Activated T-cell treated with anti-CD3 and anti-CD28 coated beads, Interleukin-2, amount 50 U/mL, for 24 hours (primary cell): ENCODE data around the gene ARHGAP42.

Experiments
- DNase-seq: peaks from one replicate; pipeline ENCODE4 v3.0.0-alpha.2; 2020
- H3K27ac Mint-ChIP-seq: 2 replicates; pipeline ENCODE4 v1.8.0; 2020; ENCODE audit warnings: mild to moderate bottlenecking, mixed read lengths
- H3K27me3 Mint-ChIP-seq: 2 replicates; pipeline ENCODE4 v1.8.0; 2020; ENCODE audit warnings: mixed read lengths
- H3K36me3 Mint-ChIP-seq: 2 replicates; pipeline ENCODE4 v1.8.0; 2020; ENCODE audit warnings: low read depth, mixed read lengths
- H3K4me1 Mint-ChIP-seq: 2 replicates; pipeline ENCODE4 v1.8.0; 2020; ENCODE audit warnings: low read depth, mixed read lengths
- H3K4me3 Mint-ChIP-seq: 2 replicates; pipeline ENCODE4 v1.8.0; 2020; ENCODE audit warnings: mild to moderate bottlenecking, moderate library complexity, mixed read lengths
- H3K9me3 Mint-ChIP-seq: 2 replicates; pipeline ENCODE4 v1.8.0; 2020; ENCODE audit warnings: mixed read lengths

ARHGAP42 gene

DNA sequence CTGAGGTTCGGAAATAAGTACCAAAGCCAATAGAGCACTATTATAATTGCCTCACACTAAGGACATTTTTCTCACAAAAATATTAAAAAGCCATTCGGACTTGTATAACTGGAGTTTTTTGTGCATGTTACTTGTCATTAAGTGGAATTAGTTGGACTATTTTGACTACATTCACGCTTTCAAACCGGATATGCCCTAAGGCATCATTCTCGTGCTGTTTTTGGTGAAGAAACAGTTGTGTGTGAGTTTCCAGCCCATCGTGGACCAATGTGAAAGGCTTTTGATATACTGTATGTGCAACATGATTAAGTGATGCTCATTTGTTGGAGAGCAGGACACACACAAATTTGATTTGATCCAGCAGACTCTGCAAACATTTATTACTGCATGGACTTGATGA lies 249.7 kb downstream of the ARHGAP42 start:
- H3K36me3 Mint-ChIP-seq = no peaks in the 10 kb centered on the region
- no peak for DNase-seq
- H3K4me3 Mint-ChIP-seq = no peak overlapping the region
- no peaks in the 10 kb centered on the region for H3K4me1 Mint-ChIP-seq
- H3K27me3 Mint-ChIP-seq = no peaks in the 10 kb centered on the region
- H3K27ac Mint-ChIP-seq = no peak overlapping the region
- no peaks in the 10 kb centered on the region for H3K9me3 Mint-ChIP-seq

DNA sequence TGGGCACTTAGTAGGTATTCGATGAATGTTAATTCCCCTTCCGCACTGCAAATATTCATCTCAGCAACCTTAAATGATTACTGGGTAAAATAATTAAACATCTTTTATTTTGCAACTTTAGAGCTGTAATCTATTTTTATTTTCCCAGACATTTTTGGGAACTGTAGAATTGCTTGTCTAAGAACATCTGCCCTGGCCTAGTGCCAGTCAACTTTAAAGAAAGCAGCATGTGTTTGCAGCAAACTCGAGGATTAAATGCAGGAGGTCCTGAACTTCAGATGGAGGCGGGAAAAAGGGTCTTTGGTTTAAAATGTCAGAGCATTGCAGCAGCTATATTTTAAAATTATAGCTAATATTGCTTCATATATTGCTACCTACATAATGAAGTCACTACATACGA lies 252.5 kb downstream of the ARHGAP42 start:
- Mint-ChIP-seq H3K36me3 (no peaks in the 10 kb centered on the region), H3K9me3 (no peaks in the 10 kb centered on the region), H3K27ac (no peak overlapping the region), H3K4me1 (no peaks in the 10 kb centered on the region), H3K4me3 (no peak overlapping the region), H3K27me3 (no peaks in the 10 kb centered on the region)
- no peak for DNase-seq

GRCh38 chr11:100940111-100940510 lies 253.0 kb downstream of the ARHGAP42 start:
- no peak overlapping the region for H3K27ac Mint-ChIP-seq
- no peaks in the 10 kb centered on the region for H3K27me3 Mint-ChIP-seq

GRCh38 chr11:100941033-100941432 lies 253.9 kb downstream of the ARHGAP42 start:
- Mint-ChIP-seq H3K4me1 (no peaks in the 10 kb centered on the region), H3K4me3 (no peak overlapping the region), H3K27ac (no peak overlapping the region), H3K36me3 (no peaks in the 10 kb centered on the region), H3K27me3 (no peaks in the 10 kb centered on the region), H3K9me3 (no peaks in the 10 kb centered on the region)
- no peak for DNase-seq

More at GRCh38 chr11:100940111-100940510, 253.0 kb downstream of the ARHGAP42 start:
- no peaks in the 10 kb centered on the region for H3K9me3 Mint-ChIP-seq
- no peaks in the 10 kb centered on the region for H3K36me3 Mint-ChIP-seq
- no peak overlapping the region for H3K4me3 Mint-ChIP-seq
- no peak for DNase-seq
- H3K4me1 Mint-ChIP-seq = no peaks in the 10 kb centered on the region

DNA sequence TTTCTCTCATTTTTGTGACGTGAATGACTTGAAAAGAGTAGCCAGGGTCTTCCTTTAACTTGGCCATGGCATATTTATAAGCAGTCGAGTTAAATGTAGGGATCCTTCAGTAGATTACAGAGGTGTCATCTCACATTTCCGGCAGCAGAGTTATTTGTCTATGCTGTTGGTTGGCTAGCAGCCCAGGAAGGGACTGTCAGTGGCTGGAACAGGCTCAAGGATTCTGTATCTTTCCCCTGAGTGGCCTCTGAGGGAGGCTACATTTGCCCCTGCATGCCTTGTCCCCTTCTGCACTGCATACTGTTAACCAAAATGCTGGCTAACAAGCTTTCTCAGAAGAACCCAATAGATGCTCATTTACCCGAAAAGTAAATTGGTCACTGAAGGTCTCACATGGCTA lies 254.9 kb downstream of the ARHGAP42 start:
- Mint-ChIP-seq H3K27ac (no peak overlapping the region), H3K27me3 (no peaks in the 10 kb centered on the region)

DNA sequence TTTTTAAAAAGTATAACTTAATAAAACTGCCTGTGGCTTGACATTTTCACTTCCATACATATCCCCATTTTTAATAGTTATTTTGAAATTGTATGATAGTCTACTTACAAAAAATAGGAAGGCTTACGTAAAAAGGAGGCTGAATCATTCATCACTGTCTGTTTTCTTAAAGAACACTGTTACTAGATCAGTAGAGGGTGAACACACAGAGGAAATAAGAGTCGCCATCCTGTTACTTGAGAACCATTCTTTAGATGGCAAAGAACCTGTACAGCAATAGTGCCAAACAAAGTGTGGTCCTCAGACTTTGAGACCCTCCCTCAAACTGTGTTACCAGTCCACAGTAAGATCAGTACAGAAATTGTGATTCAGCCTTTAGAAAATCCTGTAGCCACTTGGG lies 261.8 kb downstream of the ARHGAP42 start:
- H3K36me3 Mint-ChIP-seq = no peaks in the 10 kb centered on the region
- DNase-seq = no peak
- no peaks in the 10 kb centered on the region for H3K9me3 Mint-ChIP-seq
- H3K4me1 Mint-ChIP-seq = no peaks in the 10 kb centered on the region
- no peaks in the 10 kb centered on the region for H3K27me3 Mint-ChIP-seq
- no peak overlapping the region for H3K4me3 Mint-ChIP-seq
- no peak overlapping the region for H3K27ac Mint-ChIP-seq

More for the DNA sequence above, 254.9 kb downstream of the ARHGAP42 start:
- H3K9me3 Mint-ChIP-seq = no peaks in the 10 kb centered on the region
- no peak for DNase-seq
- H3K36me3 Mint-ChIP-seq = no peaks in the 10 kb centered on the region
- no peaks in the 10 kb centered on the region for H3K4me1 Mint-ChIP-seq
- no peak overlapping the region for H3K4me3 Mint-ChIP-seq

DNA sequence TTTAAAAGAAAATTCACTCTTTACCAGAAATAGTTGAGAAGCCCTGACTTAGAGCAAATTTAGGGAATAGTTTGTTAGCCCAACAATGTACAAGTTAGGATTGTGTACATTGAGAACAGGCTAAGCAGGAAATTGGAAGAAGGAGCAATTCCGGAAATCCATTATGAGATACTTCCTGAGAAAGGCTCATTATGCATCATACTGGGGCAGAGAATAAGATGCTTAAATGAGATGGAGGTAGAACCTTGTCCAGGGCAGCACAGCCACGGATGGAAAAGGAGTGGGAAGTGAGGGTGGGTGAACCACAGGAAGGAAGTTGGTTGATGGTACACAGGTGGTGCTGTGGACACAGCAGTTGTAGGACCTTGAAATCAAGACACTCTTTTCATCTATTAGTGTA lies 262.4 kb downstream of the ARHGAP42 start:
- H3K27ac Mint-ChIP-seq = no peak overlapping the region
- no peaks in the 10 kb centered on the region for H3K27me3 Mint-ChIP-seq
- DNase-seq = no peak
- H3K9me3 Mint-ChIP-seq = no peaks in the 10 kb centered on the region
- no peaks in the 10 kb centered on the region for H3K4me1 Mint-ChIP-seq
- no peaks in the 10 kb centered on the region for H3K36me3 Mint-ChIP-seq
- no peak overlapping the region for H3K4me3 Mint-ChIP-seq

DNA sequence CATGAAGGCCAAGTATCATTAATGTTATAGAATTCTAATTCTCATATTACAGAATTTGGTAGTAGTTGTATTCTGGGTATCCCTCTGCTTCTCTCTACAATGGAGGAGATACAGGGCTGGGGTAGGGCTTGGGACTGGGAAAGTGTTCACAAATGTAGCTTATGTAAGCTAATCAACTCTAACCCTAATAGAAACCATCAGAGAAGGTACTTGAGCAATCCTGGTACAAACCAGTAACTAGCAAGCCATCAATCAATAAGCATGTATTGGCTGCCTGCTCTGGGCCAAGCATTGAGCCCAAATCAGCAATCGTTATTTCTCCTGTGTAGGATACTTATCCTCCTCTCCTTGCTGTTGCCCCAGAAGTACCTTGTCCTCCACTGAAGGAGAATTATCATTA lies 268.2 kb downstream of the ARHGAP42 start:
- Mint-ChIP-seq H3K36me3 (no peaks in the 10 kb centered on the region), H3K4me3 (no peak overlapping the region), H3K9me3 (peaks cover 4% of the 10 kb centered on the region), H3K4me1 (no peaks in the 10 kb centered on the region), H3K27me3 (no peaks in the 10 kb centered on the region), H3K27ac (no peak overlapping the region)
- DNase-seq = no peak

DNA sequence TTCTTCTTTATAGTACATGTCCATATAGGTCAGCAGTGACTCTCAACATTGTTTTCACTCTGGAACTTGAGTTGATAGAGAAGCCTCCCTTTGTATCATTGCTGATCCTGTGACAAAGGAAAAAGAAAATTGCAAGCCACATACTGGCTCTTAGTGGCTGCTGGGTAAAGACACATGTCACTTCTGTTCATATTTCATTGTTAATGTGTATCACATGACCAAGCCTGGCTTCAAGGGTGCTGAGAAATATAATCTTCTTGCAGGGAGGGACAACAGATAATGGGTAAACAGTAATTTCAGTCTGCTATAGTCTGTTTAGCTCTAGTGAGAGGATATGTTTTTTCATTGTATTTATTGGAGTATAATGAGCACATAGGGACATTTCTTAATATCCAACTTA lies 269.3 kb downstream of the ARHGAP42 start:
- peaks cover 4% of the 10 kb centered on the region for H3K9me3 Mint-ChIP-seq
- H3K27ac Mint-ChIP-seq = no peak overlapping the region
- H3K4me1 Mint-ChIP-seq = no peaks in the 10 kb centered on the region
- H3K36me3 Mint-ChIP-seq = no peaks in the 10 kb centered on the region
- no peaks in the 10 kb centered on the region for H3K27me3 Mint-ChIP-seq
- no peak for DNase-seq
- H3K4me3 Mint-ChIP-seq = no peak overlapping the region

DNA sequence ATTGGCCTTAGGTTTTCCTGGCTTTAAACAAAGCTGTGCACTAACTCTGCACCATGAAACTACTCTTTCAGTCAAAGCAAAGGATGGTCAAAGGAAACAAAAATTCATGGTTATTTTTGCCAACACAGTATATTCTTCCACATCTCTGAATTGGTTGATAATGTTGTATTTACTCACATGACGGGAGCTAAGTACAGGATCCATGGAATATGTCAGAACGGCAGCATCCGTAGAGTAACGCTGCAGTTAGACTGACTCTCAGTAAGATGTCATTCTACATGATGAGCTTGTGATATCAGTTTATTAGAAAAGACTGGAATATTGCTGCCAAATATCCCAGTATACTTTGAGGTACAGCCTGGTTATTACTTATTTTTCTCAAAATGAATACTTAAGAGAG lies 270.4 kb downstream of the ARHGAP42 start:
- no peaks in the 10 kb centered on the region for H3K36me3 Mint-ChIP-seq
- H3K4me3 Mint-ChIP-seq = no peak overlapping the region
- H3K27ac Mint-ChIP-seq = no peak overlapping the region
- H3K27me3 Mint-ChIP-seq = no peaks in the 10 kb centered on the region
- no peak for DNase-seq
- no peaks in the 10 kb centered on the region for H3K4me1 Mint-ChIP-seq
- H3K9me3 Mint-ChIP-seq = peaks cover 4% of the 10 kb centered on the region

GRCh38 chr11:100961633-100962032 lies 274.5 kb downstream of the ARHGAP42 start:
- Mint-ChIP-seq H3K27me3 (no peaks in the 10 kb centered on the region), H3K27ac (no peak overlapping the region), H3K9me3 (peaks cover 7% of the 10 kb centered on the region), H3K4me1 (no peaks in the 10 kb centered on the region), H3K36me3 (no peaks in the 10 kb centered on the region), H3K4me3 (no peak overlapping the region)
- no peak for DNase-seq

GRCh38 chr11:100963375-100963774 lies 276.3 kb downstream of the ARHGAP42 start:
- no peaks in the 10 kb centered on the region for H3K4me1 Mint-ChIP-seq
- no peak for DNase-seq
- H3K27ac Mint-ChIP-seq = no peak overlapping the region
- H3K27me3 Mint-ChIP-seq = no peaks in the 10 kb centered on the region
- peaks cover 9% of the 10 kb centered on the region for H3K9me3 Mint-ChIP-seq
- no peaks in the 10 kb centered on the region for H3K36me3 Mint-ChIP-seq
- H3K4me3 Mint-ChIP-seq = no peak overlapping the region

GRCh38 chr11:100964435-100964834 lies 277.3 kb downstream of the ARHGAP42 start:
- no peaks in the 10 kb centered on the region for H3K27me3 Mint-ChIP-seq
- no peak overlapping the region for H3K27ac Mint-ChIP-seq
- no peaks in the 10 kb centered on the region for H3K4me1 Mint-ChIP-seq
- DNase-seq = no peak
- no peaks in the 10 kb centered on the region for H3K36me3 Mint-ChIP-seq
- H3K4me3 Mint-ChIP-seq = no peak overlapping the region
- H3K9me3 Mint-ChIP-seq = peaks cover 13% of the 10 kb centered on the region

- no peaks in the 10 kb centered on the region for H3K4me1 Mint-ChIP-seq
- DNase-seq = no peak
- peaks cover 21% of the 10 kb centered on the region for H3K9me3 Mint-ChIP-seq
- H3K27ac Mint-ChIP-seq = no peak overlapping the region
- no peaks in the 10 kb centered on the region for H3K27me3 Mint-ChIP-seq
- no peak overlapping the region for H3K4me3 Mint-ChIP-seq
- H3K36me3 Mint-ChIP-seq = no peaks in the 10 kb centered on the region
These were observed 278.3 kb downstream of the ARHGAP42 start for GRCh38 chr11:100965346-100965745.

- H3K36me3 Mint-ChIP-seq = no peaks in the 10 kb centered on the region
- no peaks in the 10 kb centered on the region for H3K4me1 Mint-ChIP-seq
- H3K9me3 Mint-ChIP-seq = peaks cover 24% of the 10 kb centered on the region
- H3K27ac Mint-ChIP-seq = no peak overlapping the region
- DNase-seq = no peak
- no peaks in the 10 kb centered on the region for H3K27me3 Mint-ChIP-seq
- no peak overlapping the region for H3K4me3 Mint-ChIP-seq
These were observed 279.3 kb downstream of the ARHGAP42 start for GRCh38 chr11:100966366-100966765.

- H3K4me3 Mint-ChIP-seq = no peak overlapping the region
These were observed 281.9 kb downstream of the ARHGAP42 start for GRCh38 chr11:100969008-100969407.

More at GRCh38 chr11:100969008-100969407, 281.9 kb downstream of the ARHGAP42 start:
- no peaks in the 10 kb centered on the region for H3K4me1 Mint-ChIP-seq
- H3K27ac Mint-ChIP-seq = no peak overlapping the region
- DNase-seq = no peak
- no peaks in the 10 kb centered on the region for H3K36me3 Mint-ChIP-seq
- H3K27me3 Mint-ChIP-seq = no peaks in the 10 kb centered on the region
- peaks cover 22% of the 10 kb centered on the region for H3K9me3 Mint-ChIP-seq
